WERI-Rb-1 (cell line): ENCODE data around the gene SUSD2.

Experiments
- DNase-seq: peaks from one replicate; pipeline ENCODE4 v3.0.0-alpha.2; 2020
- H3K27ac ChIP-seq: fragments of 250-450 bp; sonication (Bioruptor Pico); 2 replicates; pipeline ENCODE4 v1.5.1; 2020; ENCODE audit warnings: mild to moderate bottlenecking, moderate library complexity
- H3K27me3 ChIP-seq: fragments of 250-450 bp; sonication (Bioruptor Pico); 2 replicates; pipeline ENCODE4 v1.5.1; 2021; ENCODE audit warnings: mild to moderate bottlenecking, low read depth, moderate library complexity; ENCODE audit not compliant: insufficient read depth, severe bottlenecking
- H3K36me3 ChIP-seq: fragments of 250-450 bp; sonication (Bioruptor Pico); 2 replicates; pipeline ENCODE4 v1.5.1; 2020; ENCODE audit warnings: mild to moderate bottlenecking, moderate library complexity
- H3K4me3 ChIP-seq: 2 replicates; pipeline ENCODE4 v1.5.1; 2011; ENCODE audit warnings: low read depth, mild to moderate bottlenecking, control low read depth, low read length
- H3K9me3 ChIP-seq: fragments of 250-450 bp; sonication (Bioruptor Pico); 2 replicates; pipeline ENCODE4 v1.5.1; 2021; ENCODE audit warnings: mild to moderate bottlenecking, moderate library complexity; ENCODE audit not compliant: severe bottlenecking
- CTCF ChIP-seq: IDR thresholded peaks from 2 replicates; pipeline ENCODE4 v1.5.1; 2011; ENCODE audit warnings: low read depth, mild to moderate bottlenecking, control low read depth, inconsistent platforms, low read length

The SUSD2 gene

GRCh38 chr22:24231706-24232105, 50.4 kb downstream of the SUSD2 start:
- no peak for TF ChIP-seq CTCF
- Histone ChIP-seq H3K9me3 (peaks cover 6% of the 10 kb centered on the region), H3K36me3 (no peaks in the 10 kb centered on the region), H3K4me3 (no peak overlapping the region), H3K27ac (no peak overlapping the region), H3K27me3 (no peaks in the 10 kb centered on the region)
- DNase-seq = no peak

- H3K4me3 ChIP-seq = no peak overlapping the region
- no peaks in the 10 kb centered on the region for H3K36me3 ChIP-seq
- no peak for TF ChIP-seq CTCF
- peaks cover 6% of the 10 kb centered on the region for H3K9me3 ChIP-seq
- no peak for DNase-seq
- no peaks in the 10 kb centered on the region for H3K27me3 ChIP-seq
- no peak overlapping the region for H3K27ac ChIP-seq
These were observed 50.8 kb downstream of the SUSD2 start for GRCh38 chr22:24232124-24232523.

GRCh38 chr22:24232725-24233124, 51.4 kb downstream of the SUSD2 start:
- no peak overlapping the region for H3K27ac ChIP-seq
- no peak overlapping the region for H3K4me3 ChIP-seq
- DNase-seq = no peak
- H3K36me3 ChIP-seq = no peaks in the 10 kb centered on the region
- H3K9me3 ChIP-seq = no peaks in the 10 kb centered on the region
- no peaks in the 10 kb centered on the region for H3K27me3 ChIP-seq
- TF ChIP-seq CTCF = no peak

GRCh38 chr22:24233235-24233634, 51.9 kb downstream of the SUSD2 start:
- no peak for DNase-seq
- Histone ChIP-seq H3K27ac (no peak overlapping the region), H3K4me3 (no peak overlapping the region), H3K36me3 (no peaks in the 10 kb centered on the region), H3K9me3 (no peaks in the 10 kb centered on the region), H3K27me3 (no peaks in the 10 kb centered on the region)
- no peak for TF ChIP-seq CTCF

- Histone ChIP-seq H3K9me3 (no peaks in the 10 kb centered on the region), H3K36me3 (no peaks in the 10 kb centered on the region), H3K27me3 (no peaks in the 10 kb centered on the region), H3K27ac (no peak overlapping the region), H3K4me3 (no peak overlapping the region)
- no peak for DNase-seq
- no peak for TF ChIP-seq CTCF
These were observed 52.5 kb downstream of the SUSD2 start for GRCh38 chr22:24233816-24234215.

GRCh38 chr22:24235315-24235714, 54.0 kb downstream of the SUSD2 start:
- H3K4me3 ChIP-seq = no peak overlapping the region
- H3K9me3 ChIP-seq = no peaks in the 10 kb centered on the region
- no peak overlapping the region for H3K27ac ChIP-seq
- no peak for TF ChIP-seq CTCF
- H3K36me3 ChIP-seq = no peaks in the 10 kb centered on the region
- no peak for DNase-seq
- no peaks in the 10 kb centered on the region for H3K27me3 ChIP-seq
